Muscle layer of duodenum (tissue), 2 donors: ENCODE measurements around the gene HS3ST2.
"Not testable (repeated sequence)": the region's sequence is repeated elsewhere in the genome, so short reads cannot be mapped to it uniquely, and the experiment has no call there.

Experiments used
- H3K27ac ChIP-seq: one replicate; pipeline ENCODE4 v1.7.0; 2013; ENCODE audit warnings: mild to moderate bottlenecking, low read length
- H3K27me3 ChIP-seq: one replicate; pipeline ENCODE4 v1.7.0; 2013; ENCODE audit warnings: low read depth, mild to moderate bottlenecking, control low read depth, low read length
- H3K36me3 ChIP-seq, 2 donors: one replicate each; pipeline ENCODE4 v1.7.0; 2013; ENCODE audit warnings: low read length in 2 of 2, control low read depth in 1 of 2, mild to moderate bottlenecking in 1 of 2; ENCODE audit not compliant: insufficient read depth in 2 of 2, control insufficient read depth in 1 of 2
- H3K4me1 ChIP-seq, 2 donors: one replicate each; pipeline ENCODE4 v1.7.0; 2013; ENCODE audit warnings: low read length in 2 of 2, mild to moderate bottlenecking in 2 of 2, control low read depth in 1 of 2, moderate library complexity in 1 of 2; ENCODE audit not compliant: insufficient read depth in 2 of 2, control insufficient read depth in 1 of 2
- H3K4me3 ChIP-seq, 2 donors: one replicate each; pipeline ENCODE4 v1.7.0; 2013; ENCODE audit warnings: low read length in 2 of 2, low read depth in 1 of 2, mild to moderate bottlenecking in 1 of 2
- H3K9me3 ChIP-seq, 2 donors: one replicate each; pipeline ENCODE4 v1.7.0; 2013; ENCODE audit warnings: low read length in 2 of 2, control low read depth in 1 of 2, mild to moderate bottlenecking in 1 of 2; ENCODE audit not compliant: control insufficient read depth in 1 of 2
- donor health status: healthy.

Gene HS3ST2

DNA sequence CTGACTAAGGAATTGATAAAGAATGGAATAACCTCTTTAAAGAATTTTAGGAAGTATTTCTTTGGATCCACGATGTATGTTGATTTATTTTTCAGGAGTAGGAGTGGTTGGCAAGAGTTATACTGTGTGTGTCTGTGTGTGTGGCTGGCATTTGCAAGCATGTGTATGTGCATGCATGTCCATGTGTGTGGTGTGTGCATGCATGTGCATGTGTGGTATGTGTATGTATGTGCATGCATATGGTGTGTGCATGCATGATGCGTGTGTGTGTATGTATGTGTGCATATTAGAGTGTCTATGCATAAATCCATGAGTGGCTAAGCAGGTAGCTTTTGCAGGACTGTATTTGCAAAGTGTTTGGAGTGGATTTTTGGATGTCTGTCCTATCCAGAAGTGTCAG lies 120.8 kb downstream of the HS3ST2 start:
- Histone ChIP-seq H3K36me3 (no peaks in the 10 kb centered on the region), H3K27me3 (no peaks in the 10 kb centered on the region), H3K4me3 (no peak overlapping the region)

DNA sequence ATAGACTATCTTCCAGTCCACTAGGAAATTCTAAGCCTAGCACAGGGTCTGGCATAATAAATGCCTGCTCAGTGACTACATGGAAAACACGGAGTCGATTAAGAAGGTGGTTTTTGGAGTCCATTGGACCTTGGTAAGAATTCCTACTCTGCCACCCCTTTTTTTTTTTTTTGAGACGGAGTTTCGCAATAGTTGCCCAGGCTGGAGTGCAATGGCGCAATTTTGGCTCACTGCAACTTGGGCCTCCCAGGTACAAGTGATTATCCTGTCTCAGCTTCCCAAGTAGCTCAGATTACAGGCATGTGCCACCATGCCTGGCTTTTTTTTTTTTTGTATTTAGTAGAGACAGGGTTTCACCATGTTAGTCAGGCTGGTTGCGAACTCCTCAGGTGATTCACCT lies 123.2 kb downstream of the HS3ST2 start:
- Histone ChIP-seq H3K4me1 (no peaks in the 10 kb centered on the region), H3K27me3 (no peaks in the 10 kb centered on the region), H3K4me3 (no peak overlapping the region), H3K9me3 (no peaks in the 10 kb centered on the region), H3K36me3 (no peaks in the 10 kb centered on the region), H3K27ac (no peak overlapping the region)

More for the DNA sequence above, 120.8 kb downstream of the HS3ST2 start:
- Histone ChIP-seq H3K27ac (no peak overlapping the region), H3K9me3 (no peaks in the 10 kb centered on the region), H3K4me1 (no peaks in the 10 kb centered on the region)

DNA sequence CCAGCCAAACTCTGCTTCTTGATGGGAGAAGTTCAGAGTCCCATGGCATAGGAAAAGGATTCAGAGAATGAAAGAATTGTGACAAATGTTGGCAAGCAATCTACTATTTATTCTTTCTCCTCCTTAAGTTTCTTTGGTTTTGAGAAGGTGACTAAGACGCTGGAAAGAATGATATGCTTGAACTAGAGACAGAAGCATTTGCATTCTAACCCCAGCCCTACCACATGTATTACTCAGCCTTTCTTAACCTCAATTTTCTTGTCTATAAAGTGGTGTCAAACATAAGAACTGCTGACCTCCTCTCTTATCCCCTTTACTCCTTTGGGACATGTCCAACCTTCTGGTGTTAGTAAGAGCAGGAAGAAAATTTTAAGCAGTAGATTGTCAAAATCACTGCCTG lies 124.7 kb downstream of the HS3ST2 start:
- Histone ChIP-seq H3K27ac (no peak overlapping the region), H3K27me3 (no peaks in the 10 kb centered on the region), H3K36me3 (no peaks in the 10 kb centered on the region), H3K4me3 (no peak overlapping the region), H3K9me3 (no peaks in the 10 kb centered on the region), H3K4me1 (no peaks in the 10 kb centered on the region)

DNA sequence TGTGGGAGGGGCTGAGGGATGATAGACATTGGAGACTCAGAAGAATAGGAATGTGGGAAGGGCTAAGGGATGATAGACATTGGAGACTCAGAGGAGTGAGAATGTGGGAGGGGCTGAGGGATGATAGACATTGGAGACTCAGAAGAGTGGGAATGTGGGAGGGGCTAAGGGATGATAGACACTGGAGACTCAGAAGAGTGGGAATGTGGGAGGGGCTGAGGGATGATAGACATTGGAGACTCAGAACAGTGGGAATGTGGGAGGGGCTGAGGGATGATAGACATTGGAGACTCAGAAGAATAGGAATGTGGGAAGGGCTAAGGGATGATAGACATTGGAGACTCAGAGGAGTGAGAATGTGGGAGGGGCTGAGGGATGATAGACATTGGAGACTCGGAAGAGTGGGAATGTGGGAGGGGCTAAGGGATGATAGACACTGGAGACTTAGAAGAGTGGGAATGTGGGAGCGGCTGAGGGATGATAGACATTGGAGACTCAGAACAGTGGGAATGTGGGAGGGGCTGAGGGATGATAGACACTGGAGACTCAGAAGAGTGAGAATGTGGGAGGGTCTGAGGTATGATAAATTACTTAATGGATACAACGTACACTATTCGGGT lies 125.9 kb downstream of the HS3ST2 start:
- H3K27ac ChIP-seq, H3K36me3 ChIP-seq, H3K4me1 ChIP-seq, H3K4me3 ChIP-seq, H3K9me3 ChIP-seq, H3K27me3 ChIP-seq: not testable (repeated sequence)

DNA sequence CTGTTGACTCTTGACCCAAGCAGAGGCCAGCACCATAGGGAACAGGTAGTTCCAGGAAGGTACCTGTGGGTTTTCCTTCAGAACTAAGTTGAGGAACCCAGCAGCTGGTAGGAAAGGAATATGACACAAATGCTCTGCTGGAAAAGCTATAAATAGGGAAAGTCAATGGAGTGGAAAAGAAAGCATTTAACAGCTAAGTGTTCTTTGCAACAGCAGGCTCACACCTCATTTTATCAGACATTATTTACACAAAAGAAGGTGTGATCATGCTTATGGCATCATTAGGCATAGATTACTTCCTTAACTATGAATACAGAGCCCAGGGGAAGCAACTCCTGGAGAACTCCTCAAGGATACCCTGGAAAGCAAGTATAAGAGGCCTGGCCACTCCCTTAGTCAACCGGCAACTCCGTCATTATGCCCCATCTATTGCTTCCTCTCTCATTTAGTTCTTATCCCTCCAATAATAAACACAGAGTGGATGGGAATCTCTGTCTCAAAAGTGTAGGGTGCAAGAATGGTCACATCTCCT lies 128.1 kb downstream of the HS3ST2 start:
- no peaks in the 10 kb centered on the region for H3K9me3 ChIP-seq
- no peaks in the 10 kb centered on the region for H3K27me3 ChIP-seq
- H3K4me3 ChIP-seq, result no peak overlapping the region

DNA sequence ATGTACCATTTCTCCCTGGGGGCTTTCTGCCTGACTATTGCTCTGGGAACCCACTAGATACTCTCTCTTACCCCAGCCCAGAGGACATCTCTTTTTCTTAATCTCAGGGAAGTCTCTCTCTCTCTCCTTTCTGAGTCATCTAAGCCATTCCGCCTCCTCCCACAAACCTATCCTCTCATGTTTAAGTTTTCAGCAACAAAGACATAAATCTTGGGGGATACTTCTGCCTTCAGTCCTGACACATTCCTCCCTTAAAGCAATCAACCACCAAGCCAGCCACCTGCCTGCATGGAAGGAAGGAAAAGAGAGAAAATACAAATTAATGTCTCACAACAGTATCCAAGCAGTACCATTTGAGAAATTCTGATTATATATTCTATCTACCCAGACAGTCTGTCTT lies 128.8 kb downstream of the HS3ST2 start:
- H3K4me3 ChIP-seq, result no peak overlapping the region
- H3K9me3 ChIP-seq, result no peaks in the 10 kb centered on the region
- no peaks in the 10 kb centered on the region for H3K36me3 ChIP-seq
- no peak overlapping the region for H3K27ac ChIP-seq
- H3K27me3 ChIP-seq, result no peaks in the 10 kb centered on the region
- H3K4me1 ChIP-seq, result no peaks in the 10 kb centered on the region

More for the DNA sequence above, 128.1 kb downstream of the HS3ST2 start:
- Histone ChIP-seq H3K36me3 (no peaks in the 10 kb centered on the region), H3K27ac (no peak overlapping the region), H3K4me1 (no peaks in the 10 kb centered on the region)

DNA sequence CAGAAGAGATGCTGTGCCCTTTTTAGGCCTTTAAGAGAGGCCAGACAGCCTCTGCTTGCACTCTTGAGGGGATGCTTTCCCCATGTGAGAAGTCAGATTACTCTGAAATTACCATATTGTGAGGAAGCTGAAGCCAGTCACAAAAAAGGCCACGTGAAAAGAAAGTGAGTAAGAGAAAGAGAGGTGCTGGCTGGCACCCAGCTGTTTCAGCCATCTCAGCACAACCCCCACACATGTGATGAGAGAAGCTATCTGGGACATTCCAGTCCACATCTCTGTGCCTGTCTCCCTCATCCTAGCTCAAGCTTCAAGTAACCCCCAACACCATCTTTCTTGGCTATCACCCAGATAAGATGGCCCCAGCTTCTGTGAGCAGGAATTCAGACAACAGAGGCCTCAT lies 131.4 kb downstream of the HS3ST2 start:
- H3K27ac ChIP-seq, result no peak overlapping the region
- peaks cover 0 to 8% of the 10 kb centered on the region in 2 donors for H3K4me1 ChIP-seq
- H3K36me3 ChIP-seq, result no peaks in the 10 kb centered on the region
- peaks cover 6% of the 10 kb centered on the region for H3K27me3 ChIP-seq
- no peaks in the 10 kb centered on the region for H3K9me3 ChIP-seq
- H3K4me3 ChIP-seq, result no peak overlapping the region

DNA sequence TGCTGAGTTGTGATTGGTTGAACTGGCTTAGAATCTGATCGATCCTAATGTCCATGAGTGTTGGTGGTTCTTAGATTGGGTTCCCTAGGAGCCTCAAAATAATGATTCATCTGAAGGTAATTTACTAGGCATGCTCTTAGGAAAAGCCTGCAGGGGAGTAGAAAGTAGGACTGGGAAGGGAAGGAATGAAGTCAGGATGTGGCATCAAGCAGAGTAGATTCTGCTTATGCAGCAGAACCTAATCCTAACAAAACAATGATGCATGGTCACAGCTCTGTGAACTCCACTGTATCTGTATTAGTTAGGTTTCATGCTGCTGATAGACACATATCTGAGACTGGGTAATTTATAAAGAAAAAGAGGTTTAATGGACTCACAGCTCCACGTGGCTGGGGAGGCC lies 132.5 kb downstream of the HS3ST2 start:
- H3K4me3 ChIP-seq, result no peak overlapping the region

DNA sequence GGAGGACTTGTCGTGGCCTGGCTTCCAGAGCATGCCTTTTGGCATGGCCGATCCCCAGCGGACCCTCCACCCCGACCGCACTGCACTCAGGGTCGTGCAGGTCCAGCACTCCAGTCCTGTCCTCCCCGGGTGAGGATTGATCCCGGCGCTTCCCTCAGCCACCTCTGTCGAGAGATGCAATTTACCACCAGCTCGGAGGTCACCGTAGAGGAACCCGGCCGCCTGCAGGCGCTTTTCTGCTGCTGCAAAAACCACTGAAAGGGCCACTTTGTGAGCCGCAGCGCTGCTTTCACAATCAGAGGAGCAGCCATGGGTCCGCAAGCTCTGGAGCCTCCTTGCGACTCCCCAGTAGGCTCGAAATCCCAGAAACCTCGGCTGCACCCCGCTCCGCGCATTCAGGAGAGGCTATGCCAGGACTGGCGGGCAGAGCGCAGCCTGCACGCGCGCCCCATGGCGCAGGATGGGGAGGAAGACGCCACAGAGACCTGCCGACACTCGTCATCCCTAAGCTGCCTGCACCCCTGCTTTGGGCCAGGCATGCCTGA lies 134.2 kb downstream of the HS3ST2 start:
- peaks cover 6% of the 10 kb centered on the region for H3K27me3 ChIP-seq
- H3K27ac ChIP-seq, result no peak overlapping the region

More for the DNA sequence above, 132.5 kb downstream of the HS3ST2 start:
- Histone ChIP-seq H3K4me1 (peaks cover 0 to 8% of the 10 kb centered on the region in 2 donors), H3K9me3 (no peaks in the 10 kb centered on the region), H3K27me3 (peaks cover 6% of the 10 kb centered on the region), H3K27ac (no peak overlapping the region), H3K36me3 (no peaks in the 10 kb centered on the region)

DNA sequence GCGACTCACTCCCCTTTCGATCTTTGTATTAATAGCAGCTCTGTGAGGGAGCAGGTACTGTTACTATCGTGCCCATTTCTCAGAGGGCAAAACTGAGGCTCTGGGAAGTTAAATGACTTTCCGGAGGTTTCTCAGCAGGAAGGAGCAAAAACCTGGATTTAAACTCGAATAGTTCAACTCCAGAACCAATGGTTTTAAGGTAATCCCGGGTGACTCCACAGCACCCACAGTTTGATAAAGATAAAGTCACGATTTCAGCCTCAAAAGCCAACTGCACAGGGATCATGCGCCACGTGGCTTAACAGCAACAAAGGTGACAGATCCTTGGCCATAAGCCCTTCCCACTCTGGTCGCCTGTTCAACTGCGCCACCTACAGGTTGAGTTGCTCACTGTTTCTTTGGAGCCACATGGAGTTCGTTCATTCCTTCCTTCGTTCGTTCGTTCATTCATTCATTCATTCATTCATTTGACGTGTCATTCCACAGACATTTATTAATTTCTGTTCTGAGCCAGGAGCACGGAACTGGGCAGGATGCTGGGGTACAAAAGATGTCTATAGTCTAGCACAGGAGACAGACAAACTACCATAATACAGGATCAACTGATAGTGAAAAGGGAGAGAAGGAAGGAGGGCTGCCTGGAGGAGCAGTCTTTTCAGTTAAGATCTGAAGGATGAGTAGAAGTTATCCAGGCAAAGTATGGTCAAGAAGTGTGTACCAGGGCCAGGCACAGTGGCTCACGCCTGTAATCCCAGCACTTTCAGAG lies 134.8 kb downstream of the HS3ST2 start:
- H3K36me3 ChIP-seq, result no peaks in the 10 kb centered on the region
- H3K4me1 ChIP-seq, result peaks cover 0 to 8% of the 10 kb centered on the region in 2 donors
- H3K27ac ChIP-seq, result no peak overlapping the region
- H3K27me3 ChIP-seq, result peaks cover 6% of the 10 kb centered on the region
- H3K4me3 ChIP-seq, result peak overlapping the region; percentile 22 to 51
- no peaks in the 10 kb centered on the region for H3K9me3 ChIP-seq

More for the DNA sequence above, 134.2 kb downstream of the HS3ST2 start:
- Histone ChIP-seq H3K9me3 (no peaks in the 10 kb centered on the region), H3K36me3 (no peaks in the 10 kb centered on the region), H3K4me3 (peak overlapping the region; percentile 22 to 51), H3K4me1 (peaks cover 0 to 8% of the 10 kb centered on the region in 2 donors)

DNA sequence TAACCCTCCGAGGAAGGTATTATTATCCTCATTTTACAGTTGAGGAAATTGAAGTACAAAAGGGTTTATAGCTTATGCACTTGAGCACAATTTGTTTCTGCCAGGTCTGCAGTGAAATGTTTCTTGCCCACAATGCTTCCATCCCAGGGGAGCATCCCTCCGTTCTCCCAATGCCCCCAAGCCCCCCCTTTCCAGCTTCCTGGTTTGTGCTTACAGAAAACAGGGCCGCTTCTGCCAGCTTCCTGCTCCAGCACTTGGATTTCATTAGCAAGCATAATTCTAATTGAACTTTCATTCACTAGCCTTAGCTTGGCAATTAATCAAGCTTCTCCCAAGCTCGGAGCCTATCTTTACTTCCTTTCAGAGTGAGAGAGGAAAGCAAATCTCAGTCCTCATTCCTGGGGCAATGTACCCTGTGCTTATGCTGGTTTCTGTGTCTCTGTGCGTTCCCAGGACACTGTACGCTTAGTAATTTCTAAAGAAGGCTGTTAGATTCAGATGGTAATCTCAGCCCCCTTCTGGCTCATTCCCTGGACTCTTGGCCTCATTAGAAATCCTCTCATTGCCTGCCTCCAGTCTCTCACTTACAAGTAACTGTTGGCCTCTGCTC lies 141.6 kb downstream of the HS3ST2 start:
- Histone ChIP-seq H3K9me3 (no peaks in the 10 kb centered on the region), H3K27ac (no peak overlapping the region), H3K27me3 (no peaks in the 10 kb centered on the region), H3K4me1 (no peaks in the 10 kb centered on the region), H3K4me3 (no peak overlapping the region), H3K36me3 (no peaks in the 10 kb centered on the region)
